ENCODE data around the gene COL15A1.
A peak's percentile ranks its signal among the peaks of the same experiment; 100 is the strongest.

COL15A1 gene

GRCh38 chr9:99049228-99049627 lies 105.5 kb downstream of the COL15A1 start:
- Histone ChIP-seq H3K4me3 (ENCODE audit: low read depth, low read length) (no peak overlapping the region), H3K36me3 (replicated peaks) (no peaks in the 10 kb centered on the region), H3K27ac (no peak overlapping the region), H3K27me3 (replicated peaks) (no peaks in the 10 kb centered on the region)
- TF ChIP-seq CTCF (IDR thresholded peaks at IDR 0.05; ENCODE audit: low read depth, low read length, missing control alignments): no peak
- no peak for DNase-seq
- in situ Hi-C loops (cut with HindIII; ENCODE audit: low pct_ligation_motif_present, low sequenced_read_pairs): no loop called here

DNA sequence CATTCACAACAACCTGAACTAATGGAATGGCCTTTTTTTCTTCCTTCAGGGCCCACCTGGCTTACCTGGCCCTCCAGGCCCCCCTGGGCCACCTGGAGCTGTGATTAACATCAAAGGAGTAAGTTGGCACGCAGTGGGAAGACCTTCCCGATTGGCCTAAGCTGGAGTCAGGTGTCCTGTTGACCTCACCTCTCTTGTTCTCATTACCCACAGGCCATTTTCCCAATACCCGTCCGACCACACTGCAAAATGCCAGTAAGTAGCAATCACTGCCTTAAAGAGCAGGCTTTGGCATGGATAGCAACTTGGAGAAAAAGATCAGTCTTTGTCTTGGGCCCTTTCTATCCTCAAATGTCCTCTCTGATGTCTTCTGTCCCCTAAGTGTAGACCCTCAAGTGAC lies 105.9 kb downstream of the COL15A1 start:
- Histone ChIP-seq H3K36me3 (replicated peaks) (no peaks in the 10 kb centered on the region), H3K4me3 (ENCODE audit: low read depth, low read length) (no peak overlapping the region), H3K27ac (peak overlapping the region; percentile 23), H3K27me3 (replicated peaks) (no peaks in the 10 kb centered on the region)
- no peak for TF ChIP-seq CTCF (IDR thresholded peaks at IDR 0.05; ENCODE audit: low read depth, low read length, missing control alignments)
- no peak for DNase-seq
- in situ Hi-C loops (cut with HindIII; ENCODE audit: low pct_ligation_motif_present, low sequenced_read_pairs): no loop called here

GRCh38 chr9:99050292-99050911 lies 106.7 kb downstream of the COL15A1 start:
- in situ Hi-C loops (cut with HindIII; ENCODE audit: low pct_ligation_motif_present, low sequenced_read_pairs): no loop called here
- Histone ChIP-seq H3K4me3 (ENCODE audit: low read depth, low read length) (no peak overlapping the region), H3K27ac (peak overlapping the region; percentile 23), H3K27me3 (replicated peaks) (no peaks in the 10 kb centered on the region), H3K36me3 (replicated peaks) (no peaks in the 10 kb centered on the region)
- peak; percentile 67 for DNase-seq
- TF ChIP-seq CTCF (IDR thresholded peaks at IDR 0.05; ENCODE audit: low read depth, low read length, missing control alignments): no peak

DNA sequence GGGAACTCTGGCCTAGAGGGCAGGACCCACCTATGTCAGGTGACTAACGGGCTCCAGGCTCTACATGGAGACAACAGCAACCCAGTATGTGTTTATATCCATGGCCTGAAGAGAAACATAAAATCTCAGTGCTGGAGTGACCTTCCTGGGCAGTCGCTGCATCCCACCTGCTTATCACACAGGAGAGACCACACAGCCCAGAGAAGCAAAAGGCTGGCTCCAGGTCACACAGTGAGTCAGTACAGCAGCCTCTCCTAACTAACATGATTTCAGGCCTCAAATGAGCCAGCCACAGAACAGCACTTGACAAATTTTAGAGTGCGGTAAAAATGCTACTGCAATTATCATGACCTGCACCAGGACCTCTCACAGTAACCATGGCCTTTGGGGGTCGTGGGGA lies 107.2 kb downstream of the COL15A1 start:
- no peak overlapping the region for H3K4me3 ChIP-seq (ENCODE audit: low read depth, low read length)
- TF ChIP-seq CTCF (IDR thresholded peaks at IDR 0.05; ENCODE audit: low read depth, low read length, missing control alignments): no peak
- peak overlapping the region; percentile 23 for H3K27ac ChIP-seq
- DNase-seq: no peak
- H3K36me3 ChIP-seq (replicated peaks): no peaks in the 10 kb centered on the region
- no peaks in the 10 kb centered on the region for H3K27me3 ChIP-seq (replicated peaks)
- in situ Hi-C loops (cut with HindIII; ENCODE audit: low pct_ligation_motif_present, low sequenced_read_pairs): no loop called here

GRCh38 chr9:99051406-99051805 lies 107.7 kb downstream of the COL15A1 start:
- Histone ChIP-seq H3K4me3 (ENCODE audit: low read depth, low read length) (no peak overlapping the region), H3K36me3 (replicated peaks) (no peaks in the 10 kb centered on the region), H3K27me3 (replicated peaks) (no peaks in the 10 kb centered on the region), H3K27ac (no peak overlapping the region)
- no peak for TF ChIP-seq CTCF (IDR thresholded peaks at IDR 0.05; ENCODE audit: low read depth, low read length, missing control alignments)
- no peak for DNase-seq
- in situ Hi-C loops (cut with HindIII; ENCODE audit: low pct_ligation_motif_present, low sequenced_read_pairs): no loop called here

- Histone ChIP-seq H3K36me3 (replicated peaks) (no peaks in the 10 kb centered on the region), H3K4me3 (ENCODE audit: low read depth, low read length) (no peak overlapping the region), H3K27me3 (replicated peaks) (no peaks in the 10 kb centered on the region), H3K27ac (peak overlapping the region; percentile 15)
- DNase-seq: peak; percentile 53
- in situ Hi-C loops (cut with HindIII; ENCODE audit: low pct_ligation_motif_present, low sequenced_read_pairs): no loop called here
- no peak for TF ChIP-seq CTCF (IDR thresholded peaks at IDR 0.05; ENCODE audit: low read depth, low read length, missing control alignments)
Measured at GRCh38 chr9:99051851-99052250, 108.1 kb downstream of the COL15A1 start.
